ENCODE results near the gene KANK2.

The KANK2 gene

DNA sequence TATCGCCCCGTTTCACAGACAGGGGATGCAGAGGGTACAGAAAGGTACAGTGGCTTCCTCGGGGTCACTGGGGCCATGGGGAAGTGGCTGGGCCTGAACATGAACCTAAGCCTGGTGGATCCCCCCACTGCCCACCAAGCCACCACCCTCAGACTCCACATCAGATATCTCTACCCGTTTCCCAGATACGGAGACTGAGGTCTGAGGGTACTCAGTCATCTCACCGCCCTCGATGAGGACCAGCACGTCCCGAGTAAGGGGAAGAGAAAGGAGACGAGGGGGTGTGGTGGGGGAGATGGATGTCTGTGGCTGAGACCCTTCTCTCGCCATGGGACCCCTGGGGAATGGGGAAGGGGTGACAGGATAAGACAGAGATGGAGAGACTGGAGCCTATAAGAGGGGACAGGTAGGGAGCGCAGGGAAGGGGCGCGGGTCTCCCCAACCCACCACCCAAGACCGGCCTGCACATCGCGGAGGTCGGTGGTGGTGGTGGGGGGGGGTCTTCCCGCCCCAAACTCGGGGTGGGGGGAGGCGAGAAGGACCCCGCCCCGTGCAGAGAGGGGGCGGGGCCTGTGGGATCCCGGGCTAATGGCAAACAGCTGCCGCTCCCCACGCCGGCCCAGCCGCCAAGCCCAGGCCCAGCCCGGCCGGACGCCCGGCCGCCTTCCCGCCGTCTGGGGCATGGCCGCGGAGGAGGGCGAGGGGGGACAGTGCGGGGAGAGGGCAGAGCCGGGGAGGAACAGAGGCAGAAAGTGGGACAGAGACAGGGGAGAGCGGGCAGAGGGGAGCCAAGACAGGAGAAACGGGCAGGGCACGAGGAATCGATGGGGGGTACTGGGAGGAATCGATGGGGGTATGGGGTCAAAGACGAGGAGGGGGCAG, 698 bp downstream of the KANK2 start:
- DNase-seq (ENCODE audit: low read depth in 1 of 2, low spot score in 1 of 2), result no peak
- Histone ChIP-seq H3K27me3 (ENCODE audit: insufficient read depth, poor library complexity, severe bottlenecking) (peaks cover 7% of the 10 kb centered on the region), H3K27ac (replicated peaks) (no peak overlapping the region), H3K4me3 (replicated peaks; ENCODE audit: insufficient read depth, low read length) (peak overlapping the region; percentile 71)
- TF ChIP-seq POLR2AphosphoS5 (IDR thresholded peaks at IDR 0.05; ENCODE audit: low read depth) (no peak), SPI1 (IDR thresholded peaks at IDR 0.05; ENCODE audit: borderline replicate concordance, low read depth) (no peak), GABPA (IDR thresholded peaks at IDR 0.05; ENCODE audit: low read depth) (no peak)
- TF ChIP-seq, protein P1, sequence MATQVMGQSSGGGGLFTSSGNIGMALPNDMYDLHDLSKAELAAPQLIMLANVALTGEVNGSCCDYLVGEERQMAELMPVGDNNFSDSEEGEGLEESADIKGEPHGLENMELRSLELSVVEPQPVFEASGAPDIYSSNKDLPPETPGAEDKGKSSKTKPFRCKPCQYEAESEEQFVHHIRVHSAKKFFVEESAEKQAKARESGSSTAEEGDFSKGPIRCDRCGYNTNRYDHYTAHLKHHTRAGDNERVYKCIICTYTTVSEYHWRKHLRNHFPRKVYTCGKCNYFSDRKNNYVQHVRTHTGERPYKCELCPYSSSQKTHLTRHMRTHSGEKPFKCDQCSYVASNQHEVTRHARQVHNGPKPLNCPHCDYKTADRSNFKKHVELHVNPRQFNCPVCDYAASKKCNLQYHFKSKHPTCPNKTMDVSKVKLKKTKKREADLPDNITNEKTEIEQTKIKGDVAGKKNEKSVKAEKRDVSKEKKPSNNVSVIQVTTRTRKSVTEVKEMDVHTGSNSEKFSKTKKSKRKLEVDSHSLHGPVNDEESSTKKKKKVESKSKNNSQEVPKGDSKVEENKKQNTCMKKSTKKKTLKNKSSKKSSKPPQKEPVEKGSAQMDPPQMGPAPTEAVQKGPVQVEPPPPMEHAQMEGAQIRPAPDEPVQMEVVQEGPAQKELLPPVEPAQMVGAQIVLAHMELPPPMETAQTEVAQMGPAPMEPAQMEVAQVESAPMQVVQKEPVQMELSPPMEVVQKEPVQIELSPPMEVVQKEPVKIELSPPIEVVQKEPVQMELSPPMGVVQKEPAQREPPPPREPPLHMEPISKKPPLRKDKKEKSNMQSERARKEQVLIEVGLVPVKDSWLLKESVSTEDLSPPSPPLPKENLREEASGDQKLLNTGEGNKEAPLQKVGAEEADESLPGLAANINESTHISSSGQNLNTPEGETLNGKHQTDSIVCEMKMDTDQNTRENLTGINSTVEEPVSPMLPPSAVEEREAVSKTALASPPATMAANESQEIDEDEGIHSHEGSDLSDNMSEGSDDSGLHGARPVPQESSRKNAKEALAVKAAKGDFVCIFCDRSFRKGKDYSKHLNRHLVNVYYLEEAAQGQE (IDR thresholded peaks at IDR 0.05; ENCODE audit: insufficient replicate concordance, low read depth), result no peak
- TF ChIP-seq, protein P2, sequence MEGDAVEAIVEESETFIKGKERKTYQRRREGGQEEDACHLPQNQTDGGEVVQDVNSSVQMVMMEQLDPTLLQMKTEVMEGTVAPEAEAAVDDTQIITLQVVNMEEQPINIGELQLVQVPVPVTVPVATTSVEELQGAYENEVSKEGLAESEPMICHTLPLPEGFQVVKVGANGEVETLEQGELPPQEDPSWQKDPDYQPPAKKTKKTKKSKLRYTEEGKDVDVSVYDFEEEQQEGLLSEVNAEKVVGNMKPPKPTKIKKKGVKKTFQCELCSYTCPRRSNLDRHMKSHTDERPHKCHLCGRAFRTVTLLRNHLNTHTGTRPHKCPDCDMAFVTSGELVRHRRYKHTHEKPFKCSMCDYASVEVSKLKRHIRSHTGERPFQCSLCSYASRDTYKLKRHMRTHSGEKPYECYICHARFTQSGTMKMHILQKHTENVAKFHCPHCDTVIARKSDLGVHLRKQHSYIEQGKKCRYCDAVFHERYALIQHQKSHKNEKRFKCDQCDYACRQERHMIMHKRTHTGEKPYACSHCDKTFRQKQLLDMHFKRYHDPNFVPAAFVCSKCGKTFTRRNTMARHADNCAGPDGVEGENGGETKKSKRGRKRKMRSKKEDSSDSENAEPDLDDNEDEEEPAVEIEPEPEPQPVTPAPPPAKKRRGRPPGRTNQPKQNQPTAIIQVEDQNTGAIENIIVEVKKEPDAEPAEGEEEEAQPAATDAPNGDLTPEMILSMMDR (IDR thresholded peaks at IDR 0.05; ENCODE audit: insufficient read depth, low read length), result no peak

DNA sequence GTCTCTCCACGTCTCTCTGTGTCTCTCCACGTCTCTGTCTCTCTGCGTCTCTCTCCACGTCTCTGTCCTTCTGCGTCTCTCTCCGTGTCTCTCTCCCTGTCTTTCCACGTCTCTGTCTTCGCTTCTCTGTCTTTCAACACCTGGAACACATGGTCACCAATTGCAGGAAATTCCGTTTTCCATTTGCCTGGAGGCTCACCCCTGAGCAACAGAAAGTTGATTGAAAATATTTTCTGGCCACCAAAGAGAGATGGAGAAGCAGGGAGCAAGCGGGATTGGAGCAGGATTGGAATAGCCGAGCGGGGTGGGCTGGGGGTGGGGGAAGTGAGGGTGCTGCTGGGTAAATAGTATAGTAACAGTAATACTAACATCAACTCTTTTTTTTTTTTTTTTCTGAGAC, 1.7 kb downstream of the KANK2 start:
- no peak for TF ChIP-seq POLR2AphosphoS5 (IDR thresholded peaks at IDR 0.05; ENCODE audit: low read depth)
- Histone ChIP-seq H3K27ac (replicated peaks) (no peak overlapping the region), H3K27me3 (ENCODE audit: insufficient read depth, poor library complexity, severe bottlenecking) (peaks cover 7% of the 10 kb centered on the region), H3K4me3 (replicated peaks; ENCODE audit: insufficient read depth, low read length) (no peak overlapping the region)
- no peak for DNase-seq (ENCODE audit: low read depth in 1 of 2, low spot score in 1 of 2)

DNA sequence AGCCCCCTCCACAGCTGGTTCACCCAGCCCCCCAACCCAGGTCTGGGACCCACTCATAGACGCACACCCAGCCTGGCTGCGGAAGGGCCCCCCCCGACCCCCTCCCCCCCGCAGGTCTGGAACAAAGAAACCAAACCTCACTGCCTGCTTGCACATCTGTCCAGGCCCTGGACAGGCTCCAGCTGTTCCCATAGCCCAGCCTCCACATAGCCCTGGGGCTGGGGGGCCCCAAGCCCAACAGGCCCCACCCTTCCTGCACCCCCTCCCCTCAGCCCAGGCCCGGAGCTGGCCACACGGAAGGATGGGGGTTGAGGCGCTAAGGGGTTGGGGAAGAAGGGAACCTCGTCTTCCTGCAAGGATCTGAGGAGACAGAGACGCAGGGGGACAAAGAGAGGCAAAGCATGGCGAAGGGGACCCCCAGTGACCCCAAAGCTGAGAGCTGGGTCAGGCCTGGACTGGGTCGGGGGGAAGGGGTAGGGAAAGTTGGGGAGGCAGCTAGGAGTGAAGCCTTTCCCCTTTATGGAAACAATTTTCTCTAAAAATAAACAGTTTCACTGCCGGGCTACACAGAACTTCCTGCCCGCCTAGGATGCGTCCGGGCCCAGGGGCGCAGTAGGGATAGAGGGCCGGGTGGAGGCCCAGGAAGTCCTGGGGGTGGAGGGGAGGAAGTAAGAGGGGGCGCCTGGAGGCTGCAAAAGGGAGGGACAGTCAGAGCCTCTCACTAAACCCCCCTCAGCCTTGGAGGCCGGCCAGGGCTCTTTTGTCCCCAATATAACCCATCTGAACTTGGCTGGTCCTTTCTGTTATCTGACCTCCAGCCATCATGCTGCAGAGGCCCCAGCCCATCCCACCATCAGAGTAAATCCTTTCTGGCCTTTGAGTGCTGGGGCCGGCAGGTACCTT, 2.4 kb downstream of the KANK2 start:
- no peak overlapping the region for H3K4me3 ChIP-seq (replicated peaks; ENCODE audit: insufficient read depth, low read length)
- TF ChIP-seq GABPA (IDR thresholded peaks at IDR 0.05; ENCODE audit: low read depth) (0 out of 2 replicates have a peak, but pooled peaks have one; percentile 39), SPI1 (IDR thresholded peaks at IDR 0.05; ENCODE audit: borderline replicate concordance, low read depth) (no peak), POLR2AphosphoS5 (IDR thresholded peaks at IDR 0.05; ENCODE audit: low read depth) (no peak)
- TF ChIP-seq, protein P2 (IDR thresholded peaks at IDR 0.05; ENCODE audit: insufficient read depth, low read length), result no peak
- TF ChIP-seq, protein P1 (IDR thresholded peaks at IDR 0.05; ENCODE audit: insufficient replicate concordance, low read depth), result no peak
- H3K27ac ChIP-seq (replicated peaks), result no peak overlapping the region
- DNase-seq (ENCODE audit: low read depth in 1 of 2, low spot score in 1 of 2), result no peak
- H3K27me3 ChIP-seq (ENCODE audit: insufficient read depth, poor library complexity, severe bottlenecking), result peaks cover 7% of the 10 kb centered on the region

DNA sequence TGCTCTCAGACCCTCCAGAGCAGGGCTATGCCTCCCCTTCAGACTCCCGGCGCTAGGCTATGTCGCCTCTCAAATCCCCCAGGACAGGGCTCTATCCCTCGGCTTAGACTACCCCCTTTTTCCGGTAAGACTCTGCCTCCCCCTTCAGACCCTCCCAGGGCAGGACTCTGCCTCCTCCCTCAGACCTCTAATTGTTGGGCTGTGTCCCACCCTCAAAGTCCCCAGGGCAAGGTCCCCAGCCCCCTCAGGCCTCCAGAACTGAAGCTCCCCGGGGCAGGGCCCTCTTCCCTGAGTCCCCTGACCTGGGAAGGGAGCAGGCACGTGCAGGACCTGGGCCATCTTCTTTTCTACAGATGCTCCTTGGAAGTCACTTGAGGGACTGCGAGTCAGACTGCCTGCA, 3.2 kb downstream of the KANK2 start:
- DNase-seq (ENCODE audit: low read depth in 1 of 2, low spot score in 1 of 2), result no peak
- H3K4me3 ChIP-seq (replicated peaks; ENCODE audit: insufficient read depth, low read length), result no peak overlapping the region
- peaks cover 7% of the 10 kb centered on the region for H3K27me3 ChIP-seq (ENCODE audit: insufficient read depth, poor library complexity, severe bottlenecking)
- H3K27ac ChIP-seq (replicated peaks), result no peak overlapping the region
- TF ChIP-seq SPI1 (IDR thresholded peaks at IDR 0.05; ENCODE audit: borderline replicate concordance, low read depth) (no peak), GABPA (IDR thresholded peaks at IDR 0.05; ENCODE audit: low read depth) (no peak), POLR2AphosphoS5 (IDR thresholded peaks at IDR 0.05; ENCODE audit: low read depth) (no peak)
- TF ChIP-seq, protein P1 (IDR thresholded peaks at IDR 0.05; ENCODE audit: insufficient replicate concordance, low read depth), result no peak
- TF ChIP-seq, protein P2 (IDR thresholded peaks at IDR 0.05; ENCODE audit: insufficient read depth, low read length), result no peak
